Breast epithelium (tissue), 3 donors: ENCODE results near the gene ESRRG.

Source experiments
- POLR2A ChIP-seq: fragments of 450-650 bp; IDR thresholded peaks from one replicate; pipeline ENCODE4 v1.6.1; 2016; ENCODE audit warnings: antibody characterized with exemption, mild to moderate bottlenecking, moderate library complexity
- POLR2AphosphoS5 ChIP-seq, 3 donors: sonication (generic); formaldehyde crosslinking; IDR thresholded peaks; one replicate each; pipeline ENCODE4 v1.6.1; 2017; ENCODE audit warnings: antibody characterized with exemption in 3 of 3
- TF ChIP-seq, protein P1 (sequence below), 3 donors: fragments of 450-650 bp; IDR thresholded peaks; one replicate each; pipeline ENCODE4 v1.5.1; 2016 to 2017; ENCODE audit warnings: antibody characterized with exemption in 3 of 3, mild to moderate bottlenecking in 3 of 3, moderate library complexity in 3 of 3

DNA sequence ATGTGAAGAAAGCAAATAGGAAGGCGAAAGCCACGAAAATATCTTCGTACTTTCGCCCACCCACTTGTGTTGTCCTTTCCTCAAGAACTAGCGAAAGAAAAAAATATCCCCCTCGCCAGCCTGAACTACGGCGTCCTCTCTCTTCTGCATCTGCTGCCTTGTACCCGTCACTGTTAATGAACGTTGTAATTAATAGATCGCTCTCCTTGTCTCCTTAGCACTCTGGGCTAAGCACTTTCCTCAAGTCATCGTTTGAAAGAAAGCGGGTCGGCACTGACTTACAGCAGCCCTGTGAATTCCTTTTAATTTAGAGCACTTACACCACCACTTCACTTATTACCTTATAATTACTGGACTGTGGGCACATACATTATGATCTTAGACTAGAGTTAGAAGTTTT, 44.1 kb downstream of the ESRRG start:
- TF ChIP-seq, protein P1, sequence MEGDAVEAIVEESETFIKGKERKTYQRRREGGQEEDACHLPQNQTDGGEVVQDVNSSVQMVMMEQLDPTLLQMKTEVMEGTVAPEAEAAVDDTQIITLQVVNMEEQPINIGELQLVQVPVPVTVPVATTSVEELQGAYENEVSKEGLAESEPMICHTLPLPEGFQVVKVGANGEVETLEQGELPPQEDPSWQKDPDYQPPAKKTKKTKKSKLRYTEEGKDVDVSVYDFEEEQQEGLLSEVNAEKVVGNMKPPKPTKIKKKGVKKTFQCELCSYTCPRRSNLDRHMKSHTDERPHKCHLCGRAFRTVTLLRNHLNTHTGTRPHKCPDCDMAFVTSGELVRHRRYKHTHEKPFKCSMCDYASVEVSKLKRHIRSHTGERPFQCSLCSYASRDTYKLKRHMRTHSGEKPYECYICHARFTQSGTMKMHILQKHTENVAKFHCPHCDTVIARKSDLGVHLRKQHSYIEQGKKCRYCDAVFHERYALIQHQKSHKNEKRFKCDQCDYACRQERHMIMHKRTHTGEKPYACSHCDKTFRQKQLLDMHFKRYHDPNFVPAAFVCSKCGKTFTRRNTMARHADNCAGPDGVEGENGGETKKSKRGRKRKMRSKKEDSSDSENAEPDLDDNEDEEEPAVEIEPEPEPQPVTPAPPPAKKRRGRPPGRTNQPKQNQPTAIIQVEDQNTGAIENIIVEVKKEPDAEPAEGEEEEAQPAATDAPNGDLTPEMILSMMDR (IDR thresholded peaks at IDR 0.05): no peak
- TF ChIP-seq POLR2A (no peak), POLR2AphosphoS5 (IDR thresholded peaks at IDR 0.05) (no peak)
